ENCODE results near the gene DMWD. TPM values are rescaled to one million over a fixed set of nuclear protein-coding genes. Genes with fewer than 3 reads are reported as not detected.
A peak's percentile ranks its signal among the peaks of the same experiment; 100 is the strongest.

DMWD gene
- total RNA-seq, 1 experiment from 2014 or later = 34.9 TPM

- ChIA-PET CTCF (no interaction called here), POLR2A (ENCODE audit: unreplicated experiment) (no interaction called here)
- Histone ChIP-seq H3K79me2 (ENCODE audit: low read length) (no peaks in the 10 kb centered on the region), H3K9me3 (ENCODE audit: low read length) (no peaks in the 10 kb centered on the region), H3K9ac (ENCODE audit: low read length) (no peak overlapping the region), H3K36me3 (ENCODE audit: low read depth, low read length) (no peaks in the 10 kb centered on the region; the same call in 1 of the 2 replicates), H3K4me2 (ENCODE audit: low read length) (no peak overlapping the region), H2AFZ (ENCODE audit: low read length) (no peak overlapping the region), H3K27ac (ENCODE audit: low read length) (no peak overlapping the region), H3K4me1 (ENCODE audit: insufficient read depth, low read length) (no peaks in the 10 kb centered on the region; the same call in 1 of the 2 replicates), H3K9me2 (replicated peaks; ENCODE audit: low read length) (no peaks in the 10 kb centered on the region), H3K4me3 (ENCODE audit: low read length) (no peak overlapping the region), H3F3A (ENCODE audit: low read length, unreplicated experiment) (no peaks in the 10 kb centered on the region), H3K27me3 (ENCODE audit: low read length) (no peaks in the 10 kb centered on the region), H4K20me1 (ENCODE audit: low read length) (no peaks in the 10 kb centered on the region)
- ATAC-seq = peak; percentile 68
- intact Hi-C loops (cut with micrococcal nuclease) = loop anchor here (1.0 kb wide), 1 partner anchor 19 kb away; no protein-coding TSS in a partner anchor
- DNase-seq = peak; percentile 28
- no TSS peak for BruUV-seq (replicated peaks)
- no peak for TF ChIP-seq EZH2phosphoT487 (IDR thresholded peaks at IDR 0.05; ENCODE audit: borderline replicate concordance, low read length)
- no peak for TF ChIP-seq EZH2 (IDR thresholded peaks at IDR 0.05; ENCODE audit: low read length, unreplicated experiment)
- TF ChIP-seq CTCF (conservative IDR thresholded peaks at IDR 0.05; ENCODE audit: low read depth, low read length) = no peak
Measured at GRCh38 chr19:45817725-45818301, 25.2 kb upstream of the DMWD start.

- Histone ChIP-seq H3K4me3 (ENCODE audit: low read length) (no peak overlapping the region), H3K9me3 (ENCODE audit: low read length) (no peaks in the 10 kb centered on the region), H2AFZ (ENCODE audit: low read length) (no peak overlapping the region), H3F3A (ENCODE audit: low read length, unreplicated experiment) (no peaks in the 10 kb centered on the region), H3K9ac (ENCODE audit: low read length) (no peak overlapping the region), H4K20me1 (ENCODE audit: low read length) (no peaks in the 10 kb centered on the region), H3K27me3 (ENCODE audit: low read length) (no peaks in the 10 kb centered on the region), H3K79me2 (ENCODE audit: low read length) (no peaks in the 10 kb centered on the region), H3K4me1 (ENCODE audit: insufficient read depth, low read length) (no peaks in the 10 kb centered on the region; the same call in 1 of the 2 replicates), H3K4me2 (ENCODE audit: low read length) (no peak overlapping the region), H3K36me3 (ENCODE audit: low read depth, low read length) (no peaks in the 10 kb centered on the region; the same call in 1 of the 2 replicates), H3K27ac (ENCODE audit: low read length) (no peak overlapping the region), H3K9me2 (replicated peaks; ENCODE audit: low read length) (no peaks in the 10 kb centered on the region)
- CTCF ChIA-PET = interaction anchor here (0.5 to 0.7 kb wide), 7 partner anchors 11 to 438 kb away, joined by 3 to 13 read pairs (median 5); partner anchors contain the start of genes FBXO46 and SIX5
- POLR2A ChIA-PET (ENCODE audit: unreplicated experiment) = no interaction called here
- intact Hi-C loops (cut with micrococcal nuclease) = loop anchor here (1.0 kb wide), 1 partner anchor 18 kb away; no protein-coding TSS in a partner anchor
- DNase-seq = peak; percentile 91
- peak; percentile 90 for ATAC-seq
- TF ChIP-seq CTCF (conservative IDR thresholded peaks at IDR 0.05; ENCODE audit: low read depth, low read length) (peak; percentile 92), EZH2phosphoT487 (IDR thresholded peaks at IDR 0.05; ENCODE audit: borderline replicate concordance, low read length) (no peak)
- no TSS peak for BruUV-seq (replicated peaks)
Measured at GRCh38 chr19:45817010-45817724, 24.5 kb upstream of the DMWD start.
